NCI-H1092 (cell line): ENCODE measurements around the gene LAMA2.
"Not testable (repeated sequence)": the region's sequence is repeated elsewhere in the genome, so short reads cannot be mapped to it uniquely, and the experiment has no call there.

Source experiments
- DNase-seq: peaks from one replicate; lab custom pipeline; 2025; lab: John Stamatoyannopoulos, UW

LAMA2 gene

GRCh38 chr6:129124347-129124746 is 241.4 kb downstream of the LAMA2 start:
- DNase-seq: no peak

DNA sequence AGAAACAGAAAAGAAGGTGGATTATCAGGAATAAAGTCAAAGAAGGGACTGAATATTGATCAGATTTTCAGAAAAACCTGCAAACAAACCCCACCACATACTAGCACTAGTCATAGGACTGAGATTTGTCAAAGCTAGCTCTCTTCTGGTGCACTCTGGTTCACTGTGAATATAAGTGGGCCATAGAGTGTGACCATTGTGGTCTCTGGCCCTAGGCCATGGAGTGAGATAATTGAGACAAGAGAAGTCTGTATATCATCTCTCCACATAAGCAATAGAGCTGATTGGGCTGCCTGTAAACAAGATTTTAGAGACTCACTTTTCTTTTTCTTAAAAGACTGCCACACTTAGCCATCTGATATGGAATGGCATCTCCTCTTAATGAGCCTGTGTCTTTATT is 247.2 kb downstream of the LAMA2 start:
- DNase-seq: no peak

DNA sequence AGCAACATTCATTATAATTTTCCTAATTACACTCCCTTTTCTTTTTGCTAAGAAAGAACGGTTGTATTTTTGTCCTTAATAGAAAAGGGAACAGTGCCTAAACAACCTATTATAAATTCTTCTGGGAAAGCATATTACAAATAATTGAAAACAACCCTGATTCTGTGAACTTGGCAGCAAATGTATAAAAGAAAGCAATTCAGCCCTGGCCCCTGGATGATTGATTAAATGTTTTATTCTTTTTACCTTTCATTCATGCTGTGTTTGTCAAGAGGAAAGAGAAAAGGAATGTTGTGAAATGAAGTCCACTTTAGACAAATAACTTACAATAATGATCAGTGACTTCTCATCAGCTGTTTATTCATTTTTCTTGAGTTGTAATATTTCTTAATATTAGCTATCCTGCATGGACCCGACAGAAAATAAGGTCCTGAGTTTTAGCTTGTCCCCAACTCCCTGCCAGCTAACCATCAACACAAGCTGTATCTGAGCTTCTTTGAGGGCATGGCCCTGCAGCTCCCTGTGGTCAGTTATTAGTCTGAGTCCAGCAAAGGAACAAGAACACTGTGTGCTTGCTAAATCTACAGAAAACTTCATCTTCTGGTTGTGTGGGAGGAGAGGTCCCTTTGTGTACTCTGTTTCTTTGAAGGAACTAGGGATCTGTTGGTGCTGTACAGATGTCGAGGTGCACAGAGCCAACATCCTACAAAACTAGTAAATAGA is 248.2 kb downstream of the LAMA2 start:
- no peak for DNase-seq

GRCh38 chr6:129133770-129134192 is 250.8 kb downstream of the LAMA2 start:
- DNase-seq: no peak

DNA sequence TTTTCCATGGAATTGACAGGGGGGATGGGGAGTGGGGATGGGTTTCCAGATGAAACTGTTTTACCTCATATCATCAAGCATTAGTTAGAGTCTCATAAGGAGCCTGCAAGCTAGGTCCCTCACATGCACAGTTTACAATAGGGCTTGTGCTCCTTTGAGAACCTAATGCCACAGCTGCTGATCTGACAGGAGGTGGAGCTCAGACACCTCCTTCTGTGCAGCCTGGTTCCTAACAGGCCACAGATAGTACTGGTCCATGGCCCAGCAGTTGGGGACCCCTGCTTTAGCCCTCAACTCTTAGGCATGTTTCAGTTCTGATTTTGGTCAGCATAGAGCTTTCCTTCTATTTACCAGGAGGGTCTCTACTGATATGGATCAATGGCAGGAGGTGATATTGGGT is 251.6 kb downstream of the LAMA2 start:
- no peak for DNase-seq

GRCh38 chr6:129135451-129135850 is 252.5 kb downstream of the LAMA2 start:
- DNase-seq: no peak

DNA sequence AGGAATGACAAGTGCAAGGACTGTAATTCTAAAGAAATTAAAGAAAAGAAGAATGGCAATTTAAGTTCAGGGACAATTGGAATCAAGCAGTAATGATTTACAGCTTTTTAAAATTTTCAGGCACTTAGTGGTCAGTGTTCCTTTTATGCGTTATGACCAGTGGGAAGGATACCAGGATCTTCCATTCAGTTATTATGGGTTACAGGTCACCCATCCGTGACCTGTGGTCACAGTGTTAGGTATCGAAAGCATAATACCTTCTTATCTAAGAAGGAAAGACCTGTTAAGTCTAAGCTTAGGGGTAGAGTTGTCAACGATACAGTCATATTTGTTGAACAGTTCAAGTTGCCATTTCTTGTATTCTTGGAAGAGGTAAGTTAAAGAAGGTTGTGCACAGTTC is 253.8 kb downstream of the LAMA2 start:
- DNase-seq: no peak

- no peak for DNase-seq
Measured at GRCh38 chr6:129138739-129139405, 255.9 kb downstream of the LAMA2 start.

GRCh38 chr6:129140526-129140925 is 257.6 kb downstream of the LAMA2 start:
- DNase-seq: no peak

GRCh38 chr6:129141499-129141898 is 258.6 kb downstream of the LAMA2 start:
- DNase-seq: no peak

- DNase-seq: no peak
Measured at GRCh38 chr6:129146902-129147301, 264.0 kb downstream of the LAMA2 start.

GRCh38 chr6:129150507-129150906 is 267.6 kb downstream of the LAMA2 start:
- DNase-seq: no peak

- no peak for DNase-seq
Measured at GRCh38 chr6:129153257-129153656, 270.3 kb downstream of the LAMA2 start.

DNA sequence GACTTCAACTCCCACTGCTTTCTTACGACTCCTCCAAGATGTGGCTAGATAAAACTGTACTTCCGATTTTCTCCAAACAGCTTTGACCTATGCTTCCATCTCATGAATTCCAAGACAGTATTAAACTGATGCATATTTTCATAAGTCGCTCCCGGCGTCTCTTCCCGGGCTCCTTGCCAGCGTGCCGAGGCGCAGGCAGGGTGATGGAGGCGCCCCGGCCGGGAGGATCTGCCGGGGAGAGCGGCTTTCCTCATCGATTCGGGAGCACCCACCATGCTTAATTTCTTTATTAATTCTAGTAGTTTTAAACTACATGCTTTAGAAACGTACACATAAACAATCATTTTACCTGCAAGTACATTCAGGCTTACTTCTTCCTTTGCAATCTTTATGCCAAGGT is 276.3 kb downstream of the LAMA2 start:
- DNase-seq: not testable (repeated sequence)

DNA sequence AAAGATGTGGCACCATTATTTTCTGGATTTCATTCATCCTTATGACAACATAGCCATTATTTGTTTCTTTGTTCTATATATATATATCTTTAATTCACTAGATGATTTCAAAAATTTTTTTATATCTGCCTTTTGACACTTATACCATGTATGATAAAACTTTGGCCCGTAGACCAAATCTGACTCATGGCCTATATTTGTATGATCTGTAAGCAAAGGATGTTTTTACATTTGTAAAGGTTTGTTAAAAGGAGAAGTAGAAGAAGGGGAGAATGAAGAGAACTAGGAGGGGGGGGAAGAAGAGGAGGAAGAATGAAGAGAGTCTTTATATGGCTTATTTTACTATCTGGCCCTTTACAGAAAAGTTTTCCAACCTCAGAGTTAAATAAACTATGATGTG is 279.7 kb downstream of the LAMA2 start:
- no peak for DNase-seq

DNA sequence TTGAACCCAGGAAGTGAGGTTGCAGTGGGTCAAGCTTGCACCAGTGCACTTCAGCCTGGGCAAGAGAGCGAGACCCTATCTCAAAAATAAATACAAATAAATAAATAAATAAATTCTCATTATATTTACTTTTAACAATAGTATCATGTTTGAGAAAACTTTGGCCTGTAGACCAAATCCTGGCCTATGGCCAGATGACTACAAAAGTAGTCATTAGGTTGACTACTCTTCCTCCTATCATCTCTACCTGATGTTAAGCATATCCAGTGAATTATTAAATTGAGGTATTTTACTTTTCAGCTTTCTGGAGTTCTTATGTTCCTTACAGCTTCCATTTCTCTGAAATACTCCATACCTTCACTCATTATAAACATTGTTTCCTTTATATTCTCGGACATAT is 280.6 kb downstream of the LAMA2 start:
- DNase-seq: no peak

GRCh38 chr6:129164032-129164431 is 281.1 kb downstream of the LAMA2 start:
- no peak for DNase-seq

GRCh38 chr6:129172279-129172995 is 289.5 kb downstream of the LAMA2 start:
- DNase-seq: not testable (repeated sequence)

DNA sequence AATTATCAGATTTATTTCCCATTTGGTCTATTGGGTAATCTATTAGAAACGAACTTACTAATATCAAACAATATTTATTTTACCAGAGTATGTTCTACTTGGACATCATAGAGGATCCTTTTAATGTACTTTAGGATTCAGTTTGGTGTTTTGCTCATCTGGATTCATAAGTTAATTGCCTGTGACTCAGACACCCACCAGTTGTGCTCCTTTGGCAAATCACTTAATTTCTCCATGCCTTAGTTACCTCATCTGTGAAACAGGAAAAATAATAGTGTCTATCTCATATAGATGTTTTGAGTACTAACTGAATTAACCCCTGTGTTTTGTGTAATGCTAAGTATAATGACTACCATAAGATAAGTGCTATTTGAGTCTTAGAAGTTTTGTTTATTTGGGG is 292.1 kb downstream of the LAMA2 start:
- no peak for DNase-seq

DNA sequence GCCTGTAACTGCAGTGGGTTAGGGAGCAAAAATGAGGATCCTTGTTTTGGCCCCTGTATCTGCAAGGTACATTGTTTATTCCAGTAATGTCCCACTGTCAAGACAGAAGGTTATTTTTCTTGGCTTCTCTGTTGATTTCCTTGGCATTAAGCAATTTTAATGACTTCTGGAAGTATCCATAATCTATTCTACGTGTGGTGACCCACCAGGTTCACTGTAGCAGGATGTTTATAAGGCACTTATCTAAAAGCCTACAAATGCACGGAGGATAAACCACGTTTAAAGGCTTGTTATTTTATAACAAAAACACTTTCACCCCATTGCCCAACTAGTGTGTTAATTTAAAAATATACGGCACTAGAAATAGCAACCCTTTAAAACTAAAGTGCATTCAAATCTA is 294.9 kb downstream of the LAMA2 start:
- no peak for DNase-seq

- no peak for DNase-seq
Measured at GRCh38 chr6:129179283-129179682, 296.3 kb downstream of the LAMA2 start.

DNA sequence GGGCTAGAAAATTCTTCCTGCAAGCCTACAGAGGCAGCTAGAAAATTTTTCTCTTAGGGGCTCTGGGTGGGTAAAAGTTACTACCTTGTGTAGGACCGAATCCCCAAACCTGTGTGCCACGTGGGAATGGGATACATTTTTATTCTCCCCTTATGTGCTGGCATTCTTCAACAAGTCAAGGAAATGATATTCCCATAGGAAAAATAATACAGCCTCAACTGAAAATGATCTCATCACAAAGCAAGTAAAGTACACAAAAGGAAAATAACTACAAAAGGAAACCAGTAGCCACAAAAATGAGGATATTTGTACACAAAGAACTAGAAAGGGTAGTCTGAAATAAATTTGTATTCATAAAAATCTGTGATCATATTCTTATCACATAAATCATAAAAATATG is 298.1 kb downstream of the LAMA2 start:
- no peak for DNase-seq

GRCh38 chr6:129183187-129183591 is 300.3 kb downstream of the LAMA2 start:
- DNase-seq: no peak
